GM21723 (cell line): ENCODE measurements around the gene ST8SIA6.
"Not testable (repeated sequence)": the region's sequence is repeated elsewhere in the genome, so short reads cannot be mapped to it uniquely, and the experiment has no call there.

Source experiments
- ATAC-seq: cut with Tn5 transposase; IDR thresholded peaks from one replicate; pipeline ENCODE4 v1.9.1; 2021; ENCODE audit warnings: mild to moderate bottlenecking, moderate library complexity; ENCODE audit not compliant: unreplicated experiment

Gene ST8SIA6

DNA sequence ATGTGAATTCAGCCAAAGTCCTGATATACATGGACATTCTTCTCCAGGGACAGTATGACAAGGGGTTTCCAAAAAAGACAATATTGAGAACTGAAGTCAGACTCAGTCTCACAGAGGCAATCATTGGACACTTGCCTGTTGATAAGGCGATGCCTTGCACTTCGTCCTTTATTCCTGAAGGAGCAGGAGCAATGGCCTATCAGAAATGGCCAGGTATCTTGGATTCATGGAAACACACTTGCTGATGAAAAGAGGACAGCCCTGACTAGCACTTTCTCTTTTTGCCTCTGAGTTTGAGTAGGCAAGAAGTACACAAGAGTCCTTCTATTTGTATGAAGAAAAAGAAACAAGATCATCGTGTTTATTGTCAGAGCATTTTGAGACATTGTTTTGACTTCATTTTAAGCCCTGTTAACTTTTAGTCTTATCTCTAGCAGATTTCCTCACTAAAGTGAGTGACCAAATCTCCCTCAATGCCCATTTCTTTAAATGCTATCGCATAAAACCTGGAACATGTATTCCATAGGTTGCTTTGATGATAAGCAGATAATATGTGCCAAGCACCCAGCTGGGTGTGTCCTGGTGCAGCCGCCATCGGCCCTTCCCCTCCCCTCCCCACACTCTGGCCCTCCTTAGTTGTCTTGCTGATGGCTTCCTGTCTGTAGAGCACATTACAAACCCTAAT, 26.6 kb downstream of the ST8SIA6 start:
- ATAC-seq, result no peak

DNA sequence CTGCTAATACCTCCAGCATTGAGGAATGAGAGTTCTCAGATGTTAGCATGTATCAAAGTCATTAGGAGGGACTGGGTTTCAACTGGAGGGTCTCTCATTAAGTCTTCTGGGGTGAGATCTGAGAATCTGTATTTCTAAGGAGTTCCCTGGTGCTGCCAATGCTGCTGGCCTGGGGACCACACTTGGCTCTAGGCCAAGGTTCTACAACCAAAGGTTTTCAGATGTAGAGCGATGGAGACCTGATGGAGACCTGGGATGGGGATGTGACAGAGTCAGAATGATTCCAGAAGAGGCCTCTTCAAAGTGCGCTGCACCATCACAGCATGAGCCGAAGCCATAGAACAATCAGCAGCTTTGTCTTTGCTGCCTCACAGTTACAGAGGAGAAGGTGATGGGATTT, 27.2 kb downstream of the ST8SIA6 start:
- ATAC-seq, result no peak

DNA sequence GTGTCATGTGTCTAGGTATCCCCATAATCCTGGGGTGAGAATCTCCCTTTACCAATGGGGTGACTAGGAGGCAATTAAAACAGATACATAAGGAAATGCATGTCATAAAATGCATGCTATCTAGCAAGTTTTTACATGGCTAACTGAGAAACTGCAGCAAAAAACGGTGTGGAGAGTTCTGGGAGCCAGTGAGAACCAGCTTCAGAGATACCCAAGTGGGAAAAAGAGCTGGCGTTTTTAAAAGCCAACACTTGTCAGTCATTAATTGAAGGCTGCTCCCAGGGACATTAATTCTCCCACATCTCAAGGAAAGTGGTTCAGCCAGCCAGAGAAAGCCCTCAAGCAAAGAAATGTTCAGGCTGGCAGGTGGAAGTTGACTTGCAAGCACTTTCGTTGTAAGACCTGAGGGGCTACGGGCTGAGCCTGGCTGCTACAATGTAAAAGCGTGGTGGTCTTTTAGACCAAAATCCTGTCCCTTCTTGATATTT, 28.1 kb downstream of the ST8SIA6 start:
- no peak for ATAC-seq

DNA sequence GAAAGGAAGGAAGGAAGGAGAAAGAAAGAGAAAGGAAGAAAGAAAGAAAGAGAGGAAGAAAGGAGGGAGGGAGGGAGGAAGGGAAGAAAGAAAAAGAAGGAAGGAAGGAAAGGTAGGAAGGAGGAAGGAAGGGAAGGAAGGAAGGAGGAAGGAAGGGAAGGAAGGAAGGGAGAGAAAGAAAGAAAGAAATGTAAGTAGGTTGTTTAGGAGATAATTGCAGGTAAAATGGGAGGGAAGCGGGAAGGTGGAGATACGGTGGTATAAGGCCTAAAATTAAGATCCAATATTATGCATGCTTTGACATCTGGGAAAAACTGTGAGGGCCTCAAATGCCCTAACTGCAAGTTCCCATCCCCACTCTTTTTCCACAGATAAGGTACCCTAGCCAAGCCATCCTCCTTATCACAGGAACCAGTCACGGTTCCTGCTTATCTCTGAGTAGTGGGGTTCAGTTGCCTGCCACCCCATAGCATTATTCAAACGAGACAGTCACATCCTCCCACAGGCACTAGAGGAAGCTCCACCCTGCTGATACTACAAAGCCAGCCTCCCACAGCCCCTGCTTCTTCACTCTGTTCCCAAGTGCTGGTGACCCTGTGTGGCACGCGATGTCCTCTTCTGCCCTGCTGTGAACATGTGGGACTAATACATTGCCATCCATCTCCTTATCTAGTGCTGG, 28.7 kb downstream of the ST8SIA6 start:
- ATAC-seq, result no peak

GRCh38 chr10:17423632-17424186, 30.7 kb downstream of the ST8SIA6 start:
- no peak for ATAC-seq

- no peak for ATAC-seq
Observed at GRCh38 chr10:17422931-17423330, 31.5 kb downstream of the ST8SIA6 start.

DNA sequence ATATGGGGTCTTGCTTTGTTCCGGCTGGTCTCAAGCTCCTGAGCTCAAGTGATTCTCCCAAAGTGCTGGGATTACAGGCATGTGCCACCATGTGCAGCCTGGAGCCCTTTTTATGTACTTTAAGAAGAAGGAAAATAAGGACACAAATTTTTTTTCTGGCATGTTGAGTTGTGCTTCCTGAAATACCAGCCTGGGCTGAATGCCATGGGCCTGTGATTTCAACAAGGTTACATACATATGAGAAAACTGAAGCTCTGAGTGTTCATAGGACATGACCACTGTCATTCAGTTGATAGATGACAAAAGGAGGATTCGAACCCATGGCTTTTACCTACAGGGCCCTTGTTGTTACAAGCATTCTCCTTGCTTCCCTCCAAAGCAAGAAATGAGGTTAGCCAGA, 36.1 kb downstream of the ST8SIA6 start:
- ATAC-seq, result no peak

DNA sequence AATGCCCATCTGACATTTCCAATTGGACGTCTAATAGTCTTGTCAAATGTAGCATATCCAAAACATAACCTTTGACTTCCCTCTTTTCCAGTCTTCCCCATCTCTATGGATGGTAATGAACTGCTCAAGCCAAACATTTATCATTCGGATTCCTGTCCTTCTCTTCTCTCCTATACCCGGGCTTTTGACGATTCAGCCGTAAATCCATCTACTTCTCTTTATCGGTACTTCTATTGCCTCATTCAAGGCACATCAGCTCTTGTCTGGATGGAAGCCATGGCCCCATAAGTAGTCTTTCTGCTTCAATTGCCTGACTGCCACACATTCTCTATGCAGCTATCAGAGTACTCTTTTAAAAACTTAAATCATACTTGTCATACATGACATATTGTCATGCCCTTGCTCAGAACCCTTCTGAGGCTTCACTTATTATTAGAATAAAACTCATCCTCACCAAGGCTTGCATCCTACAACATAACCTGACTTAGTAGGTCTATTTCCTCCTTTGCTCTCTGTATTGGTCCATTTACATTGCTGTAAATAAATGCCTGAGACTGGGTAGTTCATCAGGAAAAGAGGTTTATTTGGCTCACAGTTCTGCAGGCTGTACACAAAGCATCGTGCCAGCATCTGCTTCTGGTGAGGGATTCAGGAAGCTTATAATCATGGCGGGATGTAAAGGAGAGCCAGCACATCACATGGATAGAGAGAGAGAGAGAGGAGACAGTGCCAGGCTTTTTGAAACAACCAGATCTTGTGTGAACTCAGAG, 37.8 kb downstream of the ST8SIA6 start:
- ATAC-seq, result no peak

DNA sequence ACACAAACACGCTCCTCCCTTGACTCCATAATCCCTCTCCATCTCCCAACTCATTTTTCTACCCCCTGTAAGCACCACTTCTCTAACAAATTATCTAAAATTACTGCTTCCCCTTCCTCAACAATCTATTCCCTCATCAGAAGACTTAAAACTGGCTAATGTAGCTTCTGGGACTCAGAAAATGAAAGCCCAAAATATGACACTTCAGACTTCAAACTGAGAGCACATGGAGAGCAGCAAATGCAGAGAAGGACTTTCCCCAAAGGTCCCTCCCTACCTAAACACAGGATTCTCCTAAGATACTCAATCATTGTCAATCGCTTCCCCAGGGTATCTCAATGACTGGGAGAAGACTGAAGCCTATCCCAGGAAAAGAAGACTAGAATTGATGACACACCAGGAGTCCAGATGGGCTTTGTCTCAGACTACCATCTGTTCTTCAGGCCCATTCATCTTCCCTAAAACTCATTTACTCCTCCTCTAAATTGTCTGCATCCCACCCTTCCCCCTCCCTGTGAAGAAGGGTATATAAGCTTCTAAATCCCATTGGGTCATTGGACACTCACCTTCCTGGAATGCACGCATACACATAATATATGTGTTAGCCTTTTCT, 39.2 kb downstream of the ST8SIA6 start:
- ATAC-seq, result no peak

- no peak for ATAC-seq
Observed at GRCh38 chr10:17414484-17414883, 39.9 kb downstream of the ST8SIA6 start.

DNA sequence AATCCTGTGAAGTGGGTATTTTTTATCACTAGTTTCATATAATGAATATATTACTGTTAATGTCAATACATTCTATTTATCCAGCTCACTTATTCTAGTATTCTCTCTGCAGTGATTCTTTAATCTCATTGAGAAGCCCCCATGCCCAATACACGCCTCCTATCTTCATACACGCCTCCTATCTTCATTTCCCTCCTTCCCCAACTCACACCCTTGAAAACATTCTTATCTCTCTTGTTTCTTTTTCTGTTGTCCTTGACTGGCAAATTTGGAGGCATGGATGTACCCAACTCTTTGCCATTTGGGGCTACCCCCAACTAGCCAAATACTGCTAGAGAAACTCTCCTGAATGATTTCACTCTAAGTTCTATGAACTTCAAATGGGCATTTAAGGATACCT, 40.5 kb downstream of the ST8SIA6 start:
- ATAC-seq, result no peak

GRCh38 chr10:17412323-17412722, 42.1 kb downstream of the ST8SIA6 start:
- no peak for ATAC-seq

DNA sequence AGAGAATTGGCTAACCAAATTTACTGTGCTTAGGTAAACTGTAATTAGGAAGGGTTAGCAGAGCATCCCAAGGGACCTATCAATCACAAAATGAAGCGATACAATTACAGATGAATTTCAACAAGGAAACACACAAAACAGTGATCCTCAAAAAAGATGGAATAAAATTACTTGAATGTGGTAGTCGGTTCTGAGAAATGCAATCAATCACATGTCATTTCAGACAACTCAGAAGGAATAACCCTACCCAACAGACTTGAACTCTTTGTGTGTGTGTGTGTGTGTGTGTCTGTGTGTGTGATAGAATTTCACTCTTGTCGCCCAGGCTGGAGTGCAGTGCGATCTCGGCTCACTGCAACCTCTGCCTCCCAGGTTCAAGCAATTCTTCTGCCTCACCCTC, 43.5 kb downstream of the ST8SIA6 start:
- ATAC-seq, result no peak

- ATAC-seq, result no peak
Observed at GRCh38 chr10:17409170-17409733, 45.1 kb downstream of the ST8SIA6 start.

- ATAC-seq, result no peak
Observed at GRCh38 chr10:17407047-17407446, 47.3 kb downstream of the ST8SIA6 start.

DNA sequence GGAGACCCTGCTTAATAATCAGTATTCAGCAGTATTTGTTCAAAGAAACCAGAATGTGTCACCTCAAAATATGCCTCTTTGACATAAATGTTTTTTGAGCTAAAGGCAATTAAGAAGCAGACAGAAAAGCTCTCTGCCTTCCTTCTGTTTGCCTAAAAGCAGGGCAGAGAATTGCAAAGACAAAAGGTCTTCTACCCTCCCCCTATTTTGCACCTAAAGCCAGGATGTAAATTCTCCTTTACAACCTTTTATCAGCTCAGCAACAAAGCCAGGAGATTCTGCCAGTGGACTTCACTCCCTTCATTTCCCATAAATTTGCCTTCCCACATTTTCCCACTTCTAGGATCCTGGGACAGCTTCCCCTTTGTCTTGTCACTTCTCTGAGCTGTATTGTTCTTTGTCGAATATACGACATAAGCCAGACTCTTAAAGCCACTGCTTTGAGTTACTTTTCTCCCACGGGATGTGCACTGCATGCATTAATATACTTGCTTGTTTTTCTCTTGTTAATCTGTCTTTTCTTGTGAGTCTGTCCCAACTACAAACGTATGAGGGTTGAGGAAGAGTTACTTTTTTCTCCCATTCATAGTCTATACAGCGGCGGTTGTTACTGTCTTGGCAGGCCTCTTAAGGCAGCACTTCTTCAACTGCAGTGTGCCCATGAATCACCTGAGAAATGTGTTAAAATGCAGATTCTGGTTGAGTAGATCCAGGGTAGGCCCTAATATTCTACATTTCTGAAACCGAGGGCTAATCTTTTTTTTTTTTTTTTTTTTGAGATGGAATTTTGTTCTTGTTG, 48.2 kb downstream of the ST8SIA6 start:
- ATAC-seq, result no peak

DNA sequence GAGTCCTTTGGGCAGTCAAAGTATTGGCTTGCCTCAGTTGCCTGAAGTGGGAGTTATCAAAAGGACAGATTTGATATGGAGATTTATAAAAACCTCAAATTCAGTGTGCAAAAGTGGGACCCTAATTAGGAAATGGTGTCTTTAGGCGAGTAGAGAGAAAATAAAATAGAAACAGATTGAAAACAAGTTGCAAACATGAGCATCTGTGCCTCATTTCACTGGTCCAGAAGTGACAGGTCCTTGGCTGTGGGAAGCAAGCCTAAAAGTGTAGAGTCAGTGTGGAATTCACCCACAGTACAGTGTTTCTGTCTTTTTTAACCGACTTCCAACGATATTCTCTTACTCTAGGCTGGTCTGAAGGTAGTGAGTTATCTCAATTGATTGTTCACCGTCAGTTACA, 51.2 kb downstream of the ST8SIA6 start:
- no peak for ATAC-seq

DNA sequence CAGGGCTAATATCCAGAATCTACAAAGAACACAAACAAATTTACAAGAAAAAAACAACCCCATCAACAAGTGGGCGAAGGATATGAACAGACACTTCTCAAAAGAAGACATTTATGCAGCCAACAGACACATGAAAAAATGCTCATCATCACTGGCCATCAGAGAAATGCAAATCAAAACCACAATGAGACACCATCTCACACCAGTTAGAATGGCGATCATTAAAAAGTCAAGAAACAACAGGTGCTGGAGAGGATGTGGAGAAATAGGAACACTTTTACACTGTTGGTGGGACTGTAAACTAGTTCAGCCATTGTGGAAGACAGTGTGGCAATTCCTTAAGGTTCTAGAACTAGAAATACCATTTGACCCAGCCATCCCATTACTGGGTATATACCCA, 52.4 kb downstream of the ST8SIA6 start:
- ATAC-seq, result not testable (repeated sequence)

GRCh38 chr10:17396004-17396403, 58.4 kb downstream of the ST8SIA6 start:
- ATAC-seq, result no peak

GRCh38 chr10:17394854-17395253, 59.5 kb downstream of the ST8SIA6 start:
- no peak for ATAC-seq
